Inferior parietal cortex (tissue), 1 donor: ENCODE measurements around the gene ARID1B.
A peak's percentile ranks its signal among the peaks of the same experiment; 100 is the strongest.

Source experiments
- DNase-seq: peaks from one replicate; pipeline ENCODE4 v3.0.0-alpha.2; 2016; ENCODE audit errors: extremely low spot score

ARID1B gene

GRCh38 chr6:157159348-157159747, 382.2 kb downstream of the ARID1B start:
- no peak for DNase-seq

GRCh38 chr6:157161912-157162311, 384.7 kb downstream of the ARID1B start:
- no peak for DNase-seq

- no peak for DNase-seq
Measured at GRCh38 chr6:157162766-157163433, 385.7 kb downstream of the ARID1B start.

- no peak for DNase-seq
Measured at GRCh38 chr6:157163434-157164159, 386.4 kb downstream of the ARID1B start.

DNA sequence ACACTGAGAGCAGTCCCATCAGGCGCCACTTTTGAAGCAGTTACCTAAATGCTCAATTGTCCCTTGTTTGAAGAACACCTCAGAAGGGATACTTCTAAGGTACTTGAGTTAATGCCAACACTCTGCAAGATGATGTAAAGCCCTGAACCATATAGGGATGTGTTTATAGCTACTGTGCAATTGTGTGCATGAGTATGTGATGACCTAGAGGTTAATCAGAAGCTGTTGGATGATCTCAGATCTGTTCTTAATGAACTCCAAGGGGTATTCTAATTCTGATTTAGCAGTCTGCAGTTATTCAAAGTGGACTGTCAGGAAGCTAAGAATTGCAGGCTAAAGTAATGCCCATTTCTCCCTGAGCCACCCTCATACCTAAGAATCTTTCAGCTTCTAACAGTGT, 387.8 kb downstream of the ARID1B start:
- no peak for DNase-seq

GRCh38 chr6:157166784-157167183, 389.6 kb downstream of the ARID1B start:
- DNase-seq = no peak

DNA sequence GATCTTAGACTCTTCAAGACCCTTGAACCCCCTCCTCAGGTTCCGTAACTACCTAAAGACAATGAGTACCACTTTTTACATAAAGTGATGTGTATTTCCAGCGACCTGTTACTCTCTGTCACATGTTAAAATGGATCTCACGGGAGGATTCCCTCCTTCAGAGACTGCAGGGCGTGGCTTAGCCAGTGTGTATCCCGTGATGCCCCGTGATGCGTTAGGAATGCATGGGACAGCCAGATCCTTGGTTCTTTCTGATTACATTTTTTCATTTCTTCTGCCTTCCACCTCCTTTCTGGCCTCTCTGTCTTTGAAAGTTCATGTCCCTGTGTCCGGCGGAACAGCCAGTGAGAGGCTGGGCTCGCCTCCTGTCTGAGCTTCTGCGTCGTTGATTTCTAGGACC, 390.7 kb downstream of the ARID1B start:
- DNase-seq = no peak

GRCh38 chr6:157168471-157168870, 391.3 kb downstream of the ARID1B start:
- no peak for DNase-seq

DNA sequence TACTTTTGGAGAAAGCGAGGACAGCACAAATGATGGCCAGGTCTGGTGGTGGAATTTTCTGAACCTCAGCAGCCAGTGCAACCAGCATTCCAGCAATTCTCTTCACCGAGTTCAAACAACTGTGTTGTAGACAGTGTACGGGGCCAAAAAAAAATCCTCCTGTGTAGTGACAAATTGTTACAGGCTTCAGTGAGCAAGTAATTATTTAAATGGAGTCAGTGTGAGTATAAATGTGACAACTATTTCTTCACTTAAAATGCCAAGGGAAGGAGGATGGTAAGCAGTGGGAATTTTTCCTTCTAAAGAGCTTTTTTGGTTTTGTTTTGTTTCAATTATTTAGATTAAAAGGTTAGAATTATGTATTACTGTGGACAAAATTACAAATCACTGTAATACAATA, 392.0 kb downstream of the ARID1B start:
- DNase-seq = no peak

- peak; percentile 55 for DNase-seq
Measured at GRCh38 chr6:157169656-157170055, 392.5 kb downstream of the ARID1B start.

DNA sequence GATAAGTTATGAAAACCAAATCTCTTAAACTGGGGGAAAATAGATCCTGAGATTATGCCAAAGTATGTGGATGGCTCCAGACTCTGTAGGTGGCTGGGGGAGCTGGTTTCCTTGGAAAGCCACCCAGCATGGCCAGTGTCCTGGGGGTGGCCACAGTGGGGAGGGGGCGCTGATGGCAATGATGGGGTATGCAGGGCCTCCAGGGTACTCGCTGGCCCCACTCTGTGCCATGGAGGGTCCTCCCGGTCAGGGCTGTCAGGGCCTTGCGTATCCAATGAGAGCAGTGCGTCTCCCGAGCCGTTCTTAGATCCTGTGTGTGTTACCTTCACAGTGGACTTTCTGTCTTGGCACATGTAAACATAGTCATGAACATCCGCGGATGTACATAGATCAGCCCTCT, 393.4 kb downstream of the ARID1B start:
- no peak for DNase-seq

- DNase-seq = no peak
Measured at GRCh38 chr6:157171801-157172200, 394.6 kb downstream of the ARID1B start.

DNA sequence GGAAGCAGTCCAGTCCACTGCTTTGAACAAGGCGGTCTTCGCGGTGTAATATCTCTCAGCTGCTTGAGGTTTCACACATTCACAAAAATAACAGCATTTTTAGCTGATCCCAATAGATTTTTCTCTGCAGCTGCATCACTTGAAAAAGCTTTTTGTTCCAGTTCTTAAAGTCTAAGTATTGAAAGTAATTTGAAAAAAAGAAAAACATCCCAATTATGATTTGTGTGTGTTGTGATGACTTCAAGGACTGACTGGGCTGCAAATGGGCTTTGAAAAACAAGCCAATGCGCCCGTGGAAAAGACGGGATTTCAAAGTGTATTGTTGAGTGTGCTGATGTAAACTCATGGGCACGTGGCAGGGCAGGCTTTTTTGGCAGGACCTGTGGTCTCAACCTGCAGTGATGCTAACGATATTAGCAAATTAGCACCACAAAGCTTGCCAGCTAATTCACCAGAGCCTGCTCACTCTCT, 395.1 kb downstream of the ARID1B start:
- peak; percentile 38 for DNase-seq

GRCh38 chr6:157172830-157173536, 395.8 kb downstream of the ARID1B start:
- DNase-seq = no peak

DNA sequence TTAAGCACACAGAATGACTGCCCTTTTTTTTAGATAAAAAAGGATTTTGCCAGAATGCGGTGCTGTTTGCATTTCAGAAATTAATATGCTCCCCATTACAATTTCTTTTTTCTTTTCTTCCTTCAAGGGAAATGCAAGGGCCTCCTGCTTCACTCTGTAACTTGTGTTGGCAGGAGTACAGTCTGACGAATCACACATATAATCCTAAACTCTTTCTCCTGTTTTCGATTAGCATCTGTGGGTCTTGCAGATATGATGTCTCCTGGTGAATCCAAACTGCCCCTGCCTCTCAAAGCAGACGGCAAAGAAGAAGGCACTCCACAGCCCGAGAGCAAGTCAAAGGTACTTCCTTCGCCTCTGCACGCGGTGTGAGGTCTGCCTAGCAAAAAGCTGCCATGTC, 396.6 kb downstream of the ARID1B start:
- DNase-seq = no peak

DNA sequence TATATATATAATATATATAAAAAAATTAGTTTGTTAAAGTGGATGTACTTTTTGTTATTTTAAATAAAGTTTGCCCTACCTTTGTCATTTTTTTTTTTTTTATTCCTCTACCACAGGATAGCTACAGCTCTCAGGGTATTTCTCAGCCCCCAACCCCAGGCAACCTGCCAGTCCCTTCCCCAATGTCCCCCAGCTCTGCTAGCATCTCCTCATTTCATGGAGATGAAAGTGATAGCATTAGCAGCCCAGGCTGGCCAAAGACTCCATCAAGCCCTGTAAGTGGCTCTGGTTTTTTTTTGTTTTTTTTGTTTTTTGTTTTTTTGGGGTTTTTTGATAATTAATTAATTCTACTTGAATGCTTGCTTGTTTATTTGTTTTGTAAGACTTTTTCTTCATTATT, 397.6 kb downstream of the ARID1B start:
- DNase-seq = no peak

DNA sequence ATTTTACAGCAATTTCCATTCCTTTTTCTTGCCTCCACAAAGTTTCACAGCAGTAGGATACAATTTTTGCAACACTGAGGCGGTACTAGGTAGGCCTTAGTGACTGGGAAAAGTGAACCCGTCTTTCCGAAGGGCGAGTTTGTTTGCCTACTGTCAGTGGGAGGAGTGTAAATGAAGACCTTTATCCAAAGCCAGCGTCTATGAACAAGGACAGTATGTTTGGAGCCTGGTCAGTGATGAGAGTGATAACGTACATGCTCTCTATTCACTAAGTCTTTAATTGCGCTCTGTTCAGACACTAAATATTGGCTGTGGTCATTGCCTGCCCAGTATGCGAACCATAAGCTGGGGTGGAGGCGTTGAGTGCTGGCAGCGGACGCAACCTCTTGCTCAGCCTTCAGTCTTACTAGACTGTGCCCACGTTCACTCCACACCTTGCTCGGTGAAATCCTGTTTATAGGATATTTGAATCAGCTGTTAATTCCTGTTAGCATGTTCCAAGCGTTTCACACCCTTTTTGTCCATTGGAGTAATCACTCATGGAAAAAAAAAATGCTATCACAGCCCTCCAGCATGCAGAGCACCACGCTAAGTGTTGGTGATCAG, 400.7 kb downstream of the ARID1B start:
- no peak for DNase-seq

DNA sequence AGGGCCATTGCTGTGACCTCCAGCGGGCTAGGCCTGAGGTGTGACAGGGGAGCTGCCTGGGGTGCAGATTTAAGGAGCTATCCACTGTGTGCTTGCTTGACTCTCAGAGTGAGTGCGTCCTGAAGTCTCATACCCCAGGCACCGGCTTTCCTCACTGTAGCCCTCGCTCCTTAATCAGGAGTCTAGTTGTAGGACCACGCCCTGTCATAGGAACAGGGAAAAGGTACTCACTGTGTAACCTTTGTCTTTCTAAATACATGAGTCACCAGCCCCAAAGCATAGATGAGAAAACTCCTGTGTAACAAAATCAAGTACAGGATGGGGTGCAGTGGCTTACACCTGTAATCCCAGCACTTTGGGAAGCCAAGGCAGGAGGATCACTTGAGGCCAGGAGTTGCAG, 404.5 kb downstream of the ARID1B start:
- no peak for DNase-seq

DNA sequence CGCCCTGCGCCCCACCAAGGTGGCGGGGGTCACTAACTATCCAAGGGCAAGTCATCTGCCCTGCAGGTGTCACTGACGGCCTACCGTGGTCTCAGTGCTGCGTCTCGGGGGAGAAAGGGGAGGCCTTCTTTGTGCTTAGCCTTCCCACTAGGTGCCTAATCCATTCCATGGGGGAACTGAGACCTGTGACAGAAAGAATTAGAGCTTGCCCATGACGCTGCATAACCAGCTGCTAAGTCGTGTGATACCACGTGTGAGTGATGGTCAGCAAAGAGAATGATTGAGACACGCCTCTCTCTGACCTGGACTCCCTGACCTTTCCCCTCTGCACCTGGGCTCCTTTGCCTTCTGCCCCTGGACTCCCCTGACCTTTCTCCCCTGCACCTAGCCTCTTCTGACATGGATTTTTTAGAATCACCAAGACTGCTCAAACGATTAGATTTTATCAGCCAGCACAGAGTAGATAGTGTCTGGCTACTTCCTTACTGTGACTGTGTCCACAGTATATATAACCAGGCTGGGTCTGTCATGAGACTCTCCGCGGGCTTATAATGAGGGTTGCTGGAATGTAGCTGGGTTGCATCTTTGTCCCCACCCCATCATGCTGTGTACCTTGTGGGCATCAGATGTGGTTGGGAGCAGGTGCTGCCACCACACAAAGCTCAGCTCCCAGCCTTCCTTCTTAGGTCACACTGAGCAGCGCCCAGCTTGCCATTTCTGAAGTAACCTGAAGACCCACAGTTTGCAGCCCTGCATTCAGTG, 405.5 kb downstream of the ARID1B start:
- no peak for DNase-seq

DNA sequence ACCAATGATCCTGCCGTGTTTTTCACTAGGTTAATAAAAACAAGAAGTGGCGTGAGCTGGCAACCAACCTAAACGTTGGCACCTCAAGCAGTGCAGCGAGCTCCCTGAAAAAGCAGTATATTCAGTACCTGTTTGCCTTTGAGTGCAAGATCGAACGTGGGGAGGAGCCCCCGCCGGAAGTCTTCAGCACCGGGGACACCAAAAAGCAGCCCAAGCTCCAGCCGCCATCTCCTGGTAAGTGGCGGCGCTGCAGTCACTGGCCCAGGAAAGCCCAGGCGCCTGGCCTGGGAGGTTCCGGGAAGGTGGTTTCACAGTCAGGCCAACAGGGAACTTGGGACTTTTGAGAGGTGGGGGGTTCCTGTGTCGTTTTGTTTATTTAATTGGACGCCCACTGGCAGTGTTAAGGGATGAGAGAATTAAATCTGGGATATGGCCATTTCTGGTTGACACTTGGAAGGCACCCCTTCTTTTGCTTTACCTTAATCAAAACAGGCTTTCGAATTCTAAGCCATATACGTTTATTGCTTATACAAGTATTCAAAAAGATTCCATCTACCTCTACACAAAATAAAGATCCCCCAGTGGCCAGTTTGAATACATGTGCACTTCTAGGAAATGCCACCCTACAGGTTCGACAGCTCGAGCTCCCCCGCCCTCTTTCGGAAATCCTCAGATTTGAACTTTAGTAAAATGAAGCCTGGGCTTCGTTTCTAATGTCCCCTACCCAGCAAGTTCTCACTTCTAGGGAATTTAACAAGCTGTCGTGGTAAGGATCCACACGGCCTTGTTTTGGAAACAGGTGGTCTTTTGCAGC, 407.2 kb downstream of the ARID1B start:
- peak; percentile 77 for DNase-seq

DNA sequence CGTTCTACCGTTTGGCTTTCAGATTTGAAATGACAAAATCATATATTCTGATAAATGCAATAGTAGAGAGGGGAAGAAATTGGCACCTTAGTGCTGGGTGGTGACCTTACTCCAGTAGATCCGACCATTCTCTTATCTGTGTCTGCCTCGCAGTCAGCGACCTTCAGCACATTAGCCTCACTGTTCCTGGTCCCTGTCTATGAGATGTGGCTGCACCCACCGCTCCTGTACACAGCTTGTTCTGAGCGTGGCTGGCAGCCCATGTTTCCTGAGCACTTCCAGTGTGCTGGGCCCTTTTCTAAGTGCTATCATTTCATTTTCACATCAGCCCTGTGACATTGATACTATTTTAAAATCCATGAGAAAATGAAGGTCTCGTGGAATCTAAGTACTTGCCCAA, 408.0 kb downstream of the ARID1B start:
- no peak for DNase-seq
